Fibroblast of gingiva (primary cell): Measurements from ENCODE around the gene HNRNPF.
A peak's percentile ranks its signal among the peaks of the same experiment; 100 is the strongest.
"Not testable (repeated sequence)": the region's sequence is repeated elsewhere in the genome, so short reads cannot be mapped to it uniquely, and the experiment has no call there.

Experiments
- DNase-seq: peaks from one replicate; pipeline ENCODE4 v3.0.0-alpha.2; 2011; ENCODE audit warnings: low read depth

The HNRNPF gene

DNA sequence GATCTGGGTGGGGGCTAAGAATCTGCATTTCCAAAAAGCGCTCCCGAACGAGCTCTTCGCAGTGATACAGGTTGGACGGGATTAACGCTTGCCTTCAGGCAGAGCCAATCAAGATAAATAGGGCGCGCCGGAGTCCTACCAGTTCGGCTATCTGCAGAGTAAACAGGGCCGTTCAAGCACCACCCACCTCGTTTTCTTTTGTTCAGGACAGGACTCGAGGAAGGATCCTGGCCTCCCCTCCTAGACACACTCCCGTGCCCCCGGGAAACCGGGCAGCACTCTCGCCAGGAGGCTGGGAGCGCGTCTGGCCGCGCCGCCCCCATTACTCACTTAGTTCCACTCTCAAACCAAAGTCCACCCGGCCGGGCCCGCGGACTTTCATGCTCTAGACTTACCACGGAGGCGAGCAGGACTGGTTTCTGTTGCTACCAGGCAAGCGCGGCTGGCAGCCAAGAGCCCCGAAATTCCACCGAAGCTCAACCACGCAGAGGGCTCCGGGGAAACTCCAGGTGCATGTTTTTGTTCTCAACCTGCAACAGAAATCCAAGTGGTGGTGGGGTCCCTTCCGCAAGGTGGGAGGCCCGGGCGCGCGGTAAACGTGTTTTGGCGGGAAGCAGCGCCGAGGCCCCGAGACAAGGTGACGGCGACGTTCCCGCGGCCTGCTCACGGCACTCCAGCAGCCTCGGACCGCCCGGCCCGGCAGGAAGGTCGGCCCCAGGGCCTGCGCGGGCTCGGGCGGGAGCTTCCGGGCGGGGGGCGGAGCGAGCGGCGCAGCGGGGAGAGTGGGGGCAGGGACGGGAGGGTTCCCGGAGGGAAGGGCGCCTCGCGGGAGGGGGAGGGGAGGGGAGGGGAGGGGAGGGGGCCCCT lies 12.7 kb downstream of the HNRNPF start:
- peak; percentile 56 for DNase-seq

DNA sequence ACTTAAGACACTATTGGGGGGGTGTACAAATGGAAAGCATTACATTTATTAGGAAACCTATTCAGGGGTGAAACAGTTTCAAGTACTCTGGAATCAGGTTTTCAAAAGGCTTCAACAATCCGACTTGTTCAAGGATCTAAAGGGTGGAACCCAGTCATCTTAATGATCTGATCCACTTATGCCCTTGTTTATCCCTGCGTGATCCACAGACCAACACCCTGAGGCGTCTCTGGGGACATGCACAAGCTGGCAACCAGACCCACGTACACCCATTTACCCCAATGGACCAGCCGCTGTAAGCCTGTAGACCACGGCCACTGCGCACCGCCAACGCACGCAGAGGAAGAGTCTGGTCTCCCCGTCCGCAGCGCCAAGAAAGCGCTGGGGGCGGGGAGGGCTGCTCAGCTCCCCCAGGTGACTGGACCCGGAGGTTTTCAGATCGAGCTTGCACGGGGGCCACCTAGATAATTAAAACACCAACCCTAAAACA lies 13.4 kb downstream of the HNRNPF start:
- DNase-seq: no peak

DNA sequence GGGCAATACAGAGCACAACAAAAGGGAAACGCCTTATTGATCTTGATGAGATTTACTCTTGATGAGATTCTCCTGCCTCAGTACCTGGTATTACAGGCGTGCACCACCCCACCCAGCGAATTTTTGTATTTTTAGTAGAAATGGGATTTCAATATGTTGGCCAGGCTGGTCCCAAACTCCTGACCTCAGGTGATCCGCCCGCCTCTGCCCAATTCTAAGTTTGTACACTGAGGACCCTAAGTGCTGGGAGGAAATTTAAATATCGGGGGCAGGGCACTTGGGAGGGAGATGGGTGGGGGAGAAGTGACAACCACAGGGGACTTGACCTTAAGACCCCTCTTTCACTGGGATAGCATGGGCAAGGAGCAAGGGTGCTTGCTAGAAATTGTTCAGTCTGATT lies 14.1 kb downstream of the HNRNPF start:
- DNase-seq: no peak

DNA sequence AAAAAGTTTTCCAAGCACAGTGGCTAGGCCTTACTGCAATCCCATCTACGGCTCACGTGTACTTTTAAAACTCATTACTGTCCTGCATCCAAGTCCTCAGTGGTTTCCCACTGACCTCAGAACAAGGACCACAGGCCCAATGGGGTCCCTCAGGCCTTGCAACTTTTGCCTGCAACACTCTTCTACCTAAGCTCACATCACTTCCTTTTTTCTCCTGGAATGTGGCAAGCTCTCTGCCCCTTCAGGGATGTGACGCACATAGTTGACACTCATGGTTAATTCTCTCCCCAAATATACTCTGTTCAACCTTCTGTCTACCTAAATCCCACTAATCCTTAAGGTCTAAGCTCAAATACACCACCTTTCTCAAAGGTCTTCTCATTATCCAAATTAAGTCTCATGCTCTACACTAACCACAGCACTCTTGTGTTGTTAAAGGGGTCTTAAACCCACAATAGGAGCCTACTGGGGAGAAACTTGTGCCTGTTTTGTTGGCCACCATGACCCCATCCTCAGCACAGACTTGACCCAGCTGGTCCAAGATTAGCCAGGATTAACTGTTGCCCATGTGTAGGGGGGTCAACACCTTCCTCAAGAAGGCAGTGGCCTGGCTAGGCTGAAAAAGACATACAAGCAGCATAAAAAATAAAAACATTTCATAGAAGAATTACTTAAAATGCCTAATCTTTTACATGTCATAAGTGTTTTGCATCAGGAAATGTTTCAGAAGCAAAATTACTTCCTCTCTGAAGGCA lies 15.2 kb downstream of the HNRNPF start:
- no peak for DNase-seq

DNA sequence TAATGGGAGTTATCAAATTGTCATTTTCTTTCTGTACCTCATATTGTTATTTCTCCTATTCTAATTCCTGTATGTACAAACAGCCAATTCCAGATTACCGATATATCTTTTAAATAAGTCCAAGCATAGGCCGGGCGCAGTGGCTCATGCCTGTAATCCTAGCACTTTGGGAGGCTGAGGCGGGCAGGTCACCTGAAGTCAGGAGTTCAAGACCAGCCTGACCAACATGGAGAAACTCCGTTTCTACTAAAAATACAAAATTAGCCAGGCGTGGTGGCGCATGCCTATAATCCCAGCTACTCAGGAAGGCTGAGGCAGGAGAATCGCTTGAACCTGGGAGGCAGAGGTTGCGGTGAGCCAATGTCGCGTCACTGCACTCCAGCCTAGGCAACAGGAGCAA lies 15.8 kb downstream of the HNRNPF start:
- DNase-seq: not testable (repeated sequence)

DNA sequence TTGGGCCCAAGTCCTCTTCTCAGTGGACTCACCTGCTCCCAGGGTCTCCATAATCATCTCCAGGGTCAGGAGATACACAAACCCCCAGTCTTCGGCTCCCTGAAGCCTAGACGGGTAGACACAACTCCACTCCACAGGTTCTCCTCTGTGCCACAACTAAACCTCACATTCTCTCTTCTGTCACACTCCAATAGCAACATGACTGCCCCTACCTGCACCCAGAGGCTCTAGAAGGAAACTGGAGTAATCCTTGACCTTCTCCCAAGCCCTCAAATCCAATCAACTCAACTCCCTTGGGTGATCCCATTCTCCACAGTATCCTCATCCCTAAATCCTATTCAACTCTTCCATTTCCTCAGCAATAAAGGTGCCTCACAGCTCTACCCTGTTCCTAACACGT lies 16.2 kb downstream of the HNRNPF start:
- no peak for DNase-seq

DNA sequence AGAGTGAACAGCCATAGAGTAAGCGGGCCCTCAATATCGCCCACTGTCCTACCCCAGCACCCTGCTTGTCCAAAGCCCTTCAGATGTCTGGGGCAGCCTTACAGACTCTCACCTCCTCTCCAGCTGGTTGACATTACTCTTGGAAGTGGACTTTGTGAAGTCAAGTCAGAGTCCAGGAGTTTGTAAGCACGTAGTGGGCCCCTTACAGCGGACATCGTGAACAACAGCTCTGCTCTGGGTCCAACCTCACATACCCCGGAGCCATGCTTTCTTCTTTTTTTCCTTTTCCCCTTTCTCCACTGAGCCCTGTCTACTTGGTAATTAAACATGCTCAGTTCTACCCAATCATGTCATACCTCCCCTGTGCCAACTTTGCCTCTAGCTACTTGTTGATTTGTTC lies 17.5 kb downstream of the HNRNPF start:
- DNase-seq: no peak

DNA sequence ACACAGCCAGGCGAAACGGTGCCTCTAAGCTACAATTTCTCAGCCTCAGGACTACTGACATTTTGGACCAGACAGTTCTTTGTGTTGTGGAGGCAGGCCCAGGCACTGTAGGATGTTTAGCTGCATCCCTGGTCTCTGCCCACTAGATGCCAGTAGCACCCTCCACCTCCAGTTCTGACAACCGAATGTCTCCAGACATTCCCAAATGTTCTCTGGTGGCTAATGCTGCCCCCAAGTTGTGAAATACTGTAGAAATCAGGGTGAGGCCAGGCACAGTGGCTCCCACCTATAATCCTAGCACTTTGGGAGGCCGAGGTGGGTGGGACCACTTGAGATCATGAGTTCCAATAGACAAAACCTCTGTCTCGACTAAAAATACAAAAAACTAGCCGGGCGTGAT lies 18.2 kb downstream of the HNRNPF start:
- DNase-seq: peak; percentile 60

DNA sequence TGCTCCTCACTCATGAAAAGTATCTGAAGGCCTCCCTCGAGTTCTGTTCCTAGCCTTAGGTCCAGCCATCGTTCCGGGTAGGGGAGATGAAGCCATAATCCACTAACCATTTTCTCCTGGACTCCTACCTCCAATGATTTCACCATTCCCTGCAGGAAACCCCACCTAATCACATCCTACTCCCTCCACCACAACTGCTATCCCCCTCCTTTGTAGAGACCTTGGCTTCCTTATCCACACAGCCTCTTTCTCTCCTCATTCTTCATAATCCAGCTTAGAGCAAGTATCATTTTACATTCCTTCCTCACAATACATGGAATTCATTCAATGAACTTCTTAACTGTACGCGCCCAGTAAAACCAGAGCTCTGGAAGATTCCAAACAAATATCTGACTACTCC lies 18.7 kb downstream of the HNRNPF start:
- no peak for DNase-seq

DNA sequence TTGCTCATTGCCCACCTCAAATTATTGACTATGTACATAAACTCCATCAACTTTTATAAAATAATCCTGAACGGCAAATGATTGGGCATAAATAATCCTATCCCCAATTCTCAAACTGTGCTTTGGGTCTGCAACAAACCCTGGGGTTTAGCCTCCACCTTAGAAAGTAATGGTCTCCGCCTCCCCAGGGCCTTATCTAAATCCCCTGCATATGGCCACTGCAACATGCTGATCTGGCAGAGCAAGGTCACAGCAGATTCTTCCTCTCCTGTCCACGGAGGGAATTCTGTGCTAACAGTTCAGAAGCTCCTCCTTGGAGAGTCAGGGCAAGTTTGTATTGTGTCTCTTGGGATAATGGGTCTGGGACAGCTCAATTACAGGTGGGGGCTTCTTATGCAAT lies 19.1 kb downstream of the HNRNPF start:
- DNase-seq: no peak

DNA sequence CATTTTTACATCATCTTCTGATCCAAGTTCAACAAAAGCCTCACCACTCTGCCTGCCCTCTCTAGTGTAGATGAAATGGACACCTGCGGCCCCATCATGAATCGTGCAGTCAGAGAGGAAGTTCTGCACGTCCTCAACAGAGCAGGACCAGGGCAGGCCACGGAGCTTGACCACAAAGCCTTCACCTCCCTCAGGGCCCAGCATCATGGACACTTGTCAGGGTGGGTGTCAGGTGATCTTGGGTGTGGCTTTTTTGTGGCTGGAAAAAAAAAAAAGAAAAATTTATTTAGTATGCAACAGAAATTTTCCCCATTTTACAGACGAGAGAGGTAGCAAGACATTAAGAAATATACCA lies 21.3 kb downstream of the HNRNPF start:
- DNase-seq: no peak

DNA sequence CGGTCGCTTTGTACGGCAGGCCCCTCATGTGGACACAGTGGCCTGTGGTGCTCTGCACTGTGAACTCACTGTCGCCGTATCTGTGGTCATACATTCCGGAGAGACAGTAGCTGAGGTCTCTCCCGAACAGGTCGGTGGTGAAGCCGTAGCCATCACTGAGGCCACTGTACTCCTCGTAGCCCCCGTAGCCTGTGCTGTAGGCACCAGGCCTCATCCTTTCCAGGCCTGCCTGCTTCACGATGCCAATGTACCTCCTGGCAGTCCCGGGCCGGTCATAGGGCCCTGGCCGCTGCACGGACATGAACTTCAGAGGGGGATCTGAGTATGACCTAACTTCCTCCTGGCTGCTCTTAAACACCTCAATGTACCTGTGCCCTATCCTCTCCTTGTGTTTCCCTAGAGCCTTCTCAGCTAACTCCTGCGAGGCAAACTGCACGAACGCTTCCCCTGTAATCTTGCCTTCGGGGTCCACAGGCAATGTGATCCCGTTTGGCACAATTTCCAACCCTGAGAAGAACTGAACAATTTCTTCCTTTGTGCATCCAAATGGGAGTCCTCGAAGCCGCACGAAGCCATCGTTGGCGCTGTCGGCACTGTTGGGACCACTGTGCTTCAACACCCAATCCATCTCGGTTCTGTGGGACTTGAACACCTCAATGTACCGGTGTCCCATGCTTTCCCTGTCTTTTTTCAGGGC lies 21.9 kb downstream of the HNRNPF start:
- DNase-seq: no peak

DNA sequence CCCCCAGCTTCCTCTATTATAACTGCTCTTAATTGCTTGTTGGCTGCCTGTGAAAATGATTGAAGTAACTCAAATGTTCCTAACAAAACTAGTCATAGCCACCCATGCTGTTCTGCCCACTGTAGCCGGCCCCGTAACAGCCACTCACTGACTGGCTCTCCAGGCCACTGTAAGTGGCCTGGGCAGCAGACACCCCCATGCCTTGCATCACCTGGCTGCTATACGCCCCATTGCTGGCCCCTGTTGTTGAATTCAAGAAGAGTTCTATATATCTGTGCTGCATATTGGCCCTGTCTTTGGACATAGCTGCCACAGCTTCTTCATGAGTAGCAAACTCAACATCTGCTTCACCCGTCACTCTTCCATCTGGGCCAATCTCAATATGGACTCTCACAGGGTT lies 22.4 kb downstream of the HNRNPF start:
- DNase-seq: no peak

DNA sequence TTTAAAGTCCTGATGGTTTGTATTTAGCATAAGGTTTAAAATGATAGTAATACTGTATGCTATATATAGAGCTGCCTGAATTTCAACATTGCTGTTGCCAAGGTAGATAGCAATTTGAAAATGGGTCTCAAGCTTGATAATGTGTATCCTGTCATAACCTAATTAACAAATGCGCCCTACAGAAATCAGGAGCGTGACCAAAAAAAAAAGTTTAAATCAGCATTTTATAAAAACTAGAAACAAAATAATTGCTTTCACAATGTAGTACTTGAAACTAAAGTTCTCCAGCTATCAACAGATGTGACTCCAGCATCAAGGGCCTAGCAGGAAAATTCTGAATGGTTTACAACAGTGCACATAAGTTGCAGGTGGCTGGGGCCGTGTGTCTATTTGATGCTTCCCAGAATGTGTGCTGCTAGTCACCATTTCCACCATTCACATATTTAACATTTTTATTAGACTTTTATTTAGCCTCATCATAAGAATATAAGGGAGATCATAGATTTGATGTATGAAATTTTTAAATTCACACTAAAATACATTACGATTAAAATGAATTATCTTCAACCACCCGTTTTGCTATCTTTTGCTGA lies 23.5 kb downstream of the HNRNPF start:
- DNase-seq: no peak

DNA sequence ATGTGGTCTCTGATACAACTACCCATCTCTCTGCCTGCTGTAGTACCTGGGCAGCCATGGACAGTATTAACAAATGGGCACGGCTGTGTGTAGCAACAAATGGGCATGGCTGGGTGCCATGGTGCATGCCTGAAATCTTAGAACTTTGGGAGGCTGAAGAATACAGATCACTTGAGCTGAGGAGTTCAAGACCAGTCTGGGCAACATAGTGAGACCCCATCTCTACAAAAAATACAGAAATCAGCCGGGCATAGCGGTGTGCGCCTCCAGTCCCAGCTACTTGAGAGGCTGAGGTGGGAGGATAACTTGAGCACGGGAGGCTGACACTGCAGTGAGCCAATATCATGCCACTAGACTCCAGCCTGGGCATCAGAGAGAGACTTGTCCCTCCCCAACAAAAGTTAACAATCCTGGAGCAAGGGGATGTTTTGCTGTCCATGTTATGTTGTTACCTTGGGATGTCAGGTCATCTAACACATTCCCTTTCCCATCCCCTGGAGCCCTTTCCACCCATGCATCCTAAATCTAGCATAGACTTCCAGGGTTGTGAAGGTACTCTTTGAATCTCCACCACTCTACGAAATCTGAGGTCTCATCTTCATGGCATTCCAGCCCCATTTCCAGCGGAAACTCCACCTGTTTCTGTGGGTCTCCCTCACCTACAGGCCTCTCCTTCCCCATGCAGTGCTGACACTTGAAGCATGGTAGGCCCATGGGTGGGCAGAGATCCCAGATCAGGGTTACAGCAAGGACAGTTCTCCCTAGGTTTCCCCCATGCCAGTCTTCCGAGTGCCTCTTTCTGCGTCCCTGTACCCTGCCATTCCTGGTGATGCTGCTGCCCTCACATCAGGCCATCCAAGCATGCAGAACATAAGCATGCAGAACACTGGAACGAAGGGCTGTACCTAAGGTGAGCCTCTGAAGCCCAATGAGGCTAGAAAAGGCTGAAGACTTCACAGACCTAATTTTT lies 24.4 kb downstream of the HNRNPF start:
- no peak for DNase-seq

DNA sequence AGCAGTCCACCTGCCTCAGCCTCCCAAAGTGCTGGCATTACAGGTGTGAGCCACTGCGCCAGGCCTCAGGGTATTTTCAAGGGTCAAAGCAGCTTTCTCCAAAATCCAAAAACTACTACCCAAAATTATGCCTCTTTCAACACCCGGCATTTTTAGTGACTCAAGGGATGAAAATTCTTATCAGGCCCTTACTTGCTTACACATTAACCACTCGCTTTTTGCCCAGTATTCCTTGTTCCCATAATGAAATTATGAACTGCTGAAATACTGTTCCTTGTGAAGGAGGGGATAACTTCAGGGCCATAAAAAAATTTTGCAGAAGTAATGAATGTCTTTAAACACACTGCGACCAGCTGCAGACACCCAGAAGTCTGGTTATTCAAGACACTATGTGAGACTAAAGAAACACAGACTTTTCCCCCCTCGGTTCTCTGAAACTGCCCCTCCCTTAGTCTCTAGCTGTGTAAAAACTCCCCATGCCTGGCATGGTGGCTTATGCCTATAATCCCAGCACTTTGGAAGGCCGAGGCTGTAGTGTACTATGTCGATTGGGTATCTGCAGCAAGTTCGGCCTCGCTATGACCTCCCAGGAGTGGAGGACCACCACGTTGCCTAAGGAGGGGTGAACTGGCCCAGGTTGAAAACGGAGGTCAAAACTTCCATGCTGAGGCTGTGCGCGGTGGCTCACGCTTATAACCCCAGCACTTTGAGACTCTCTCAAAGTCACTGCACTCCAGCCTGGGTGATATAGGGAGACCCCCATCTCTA lies 25.6 kb downstream of the HNRNPF start:
- DNase-seq: no peak

DNA sequence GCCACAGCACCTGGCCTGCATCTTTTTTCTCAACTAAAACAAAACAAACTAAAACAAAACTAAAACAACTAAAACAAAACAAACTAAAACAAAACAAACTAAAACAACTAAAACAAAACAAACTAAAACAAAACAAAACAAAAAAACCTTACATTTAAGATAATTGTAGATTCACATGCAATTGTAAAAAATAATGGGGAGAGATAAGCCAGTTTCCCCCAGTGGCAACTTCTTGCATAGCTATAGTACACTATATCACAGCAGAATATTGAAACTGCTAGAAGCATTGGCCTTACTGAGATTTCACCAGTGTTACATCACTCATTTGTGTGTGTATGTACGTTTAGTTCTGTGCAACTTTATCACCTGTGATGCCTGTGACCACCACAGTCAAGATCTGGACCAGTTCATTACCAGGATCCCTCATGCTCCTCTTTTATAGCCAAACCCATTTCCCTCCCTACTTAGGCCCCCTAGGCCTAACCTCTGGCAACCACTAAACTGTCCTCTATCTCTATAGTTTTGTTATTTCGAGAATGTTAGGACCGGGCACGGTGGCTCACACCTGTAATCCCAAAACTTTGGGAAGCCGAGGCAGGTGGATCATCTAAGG lies 28.3 kb downstream of the HNRNPF start:
- DNase-seq: no peak

DNA sequence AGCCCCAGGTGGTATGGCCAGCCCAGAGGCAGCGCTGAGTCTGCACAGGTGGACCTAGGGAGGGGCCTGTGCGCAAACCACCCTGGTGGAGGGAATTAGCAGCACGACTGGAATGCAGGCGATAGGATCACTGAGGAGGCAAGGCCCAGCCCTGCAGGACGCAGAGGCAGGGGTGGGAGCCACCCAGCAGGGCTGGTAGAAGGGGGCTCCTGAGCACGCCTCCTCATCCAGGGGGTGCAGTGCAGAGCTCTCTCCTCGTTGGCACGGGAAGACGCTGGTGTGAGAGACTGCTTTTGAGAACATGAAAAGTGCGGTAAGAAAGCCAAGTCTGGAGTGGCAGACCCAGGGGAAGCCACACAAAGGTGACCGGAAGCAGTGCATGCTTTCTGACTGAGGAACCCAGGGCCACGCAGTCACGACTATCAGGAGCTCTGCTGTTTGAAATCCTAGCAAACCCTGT lies 31.5 kb downstream of the HNRNPF start:
- no peak for DNase-seq

DNA sequence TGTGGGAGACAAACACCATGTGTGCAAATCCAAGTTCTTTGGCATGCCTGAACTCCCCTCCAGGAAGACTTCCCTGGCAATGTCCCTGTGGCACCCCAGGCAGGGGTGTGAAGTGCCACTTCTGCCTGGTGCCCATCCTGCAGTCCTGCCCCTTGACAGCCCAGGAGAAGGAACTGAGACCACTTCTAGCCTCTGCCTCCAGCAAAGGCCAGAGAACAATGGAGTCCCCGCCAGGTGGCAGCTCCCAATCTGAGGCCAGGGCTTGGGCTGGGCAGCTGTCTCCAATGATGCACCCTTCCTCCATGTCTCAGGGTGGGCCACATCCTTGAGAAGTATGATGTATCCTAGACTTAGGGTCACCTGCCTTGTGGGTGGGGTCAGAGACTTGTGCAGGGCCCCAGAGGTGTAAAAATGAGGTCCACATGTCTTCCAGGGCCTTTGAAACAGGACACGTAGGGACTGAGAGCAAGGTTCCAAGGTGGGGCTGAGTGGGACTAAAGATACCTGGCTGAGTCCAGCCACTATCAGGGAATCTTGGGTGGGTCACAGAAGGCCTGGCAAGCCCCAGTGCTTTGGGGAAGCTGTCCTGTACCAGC lies 32.1 kb downstream of the HNRNPF start:
- DNase-seq: no peak
